ENCODE data around the gene ANO9.
A peak's percentile ranks its signal among the peaks of the same experiment; 100 is the strongest.

DNA sequence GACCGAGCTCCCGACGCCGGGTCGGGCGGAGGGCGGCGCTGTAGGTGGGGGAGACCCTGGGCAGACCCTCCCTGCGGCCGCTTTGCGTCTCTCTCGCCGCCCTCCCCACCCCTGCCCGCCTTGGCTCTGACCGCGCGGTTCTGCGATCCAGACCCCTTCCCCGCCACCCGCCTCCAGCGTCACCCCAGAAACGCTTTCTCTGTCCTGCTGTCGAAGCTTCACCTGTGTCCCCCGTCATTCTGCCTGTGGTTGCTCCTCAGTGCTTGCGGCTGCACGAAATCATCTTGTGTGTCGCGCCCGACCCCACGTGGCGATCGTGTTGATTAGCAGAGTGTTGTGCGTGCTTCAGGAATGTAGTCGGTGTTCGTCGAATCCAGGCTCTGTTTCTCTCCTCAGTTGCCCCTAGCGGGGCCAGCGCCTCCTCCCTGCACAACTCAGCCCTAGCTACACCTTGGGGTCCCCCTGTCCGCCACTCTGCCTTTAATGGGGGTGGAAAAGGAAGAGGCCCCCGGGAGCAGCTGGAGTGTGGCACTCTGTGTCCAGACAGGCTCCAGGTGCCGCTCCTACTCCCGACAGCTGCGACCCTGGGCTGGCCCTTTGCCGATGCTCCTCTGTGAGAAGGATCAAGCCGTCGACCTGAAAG is 9.1 kb upstream of the ANO9 start:
- TF ChIP-seq, protein P1, sequence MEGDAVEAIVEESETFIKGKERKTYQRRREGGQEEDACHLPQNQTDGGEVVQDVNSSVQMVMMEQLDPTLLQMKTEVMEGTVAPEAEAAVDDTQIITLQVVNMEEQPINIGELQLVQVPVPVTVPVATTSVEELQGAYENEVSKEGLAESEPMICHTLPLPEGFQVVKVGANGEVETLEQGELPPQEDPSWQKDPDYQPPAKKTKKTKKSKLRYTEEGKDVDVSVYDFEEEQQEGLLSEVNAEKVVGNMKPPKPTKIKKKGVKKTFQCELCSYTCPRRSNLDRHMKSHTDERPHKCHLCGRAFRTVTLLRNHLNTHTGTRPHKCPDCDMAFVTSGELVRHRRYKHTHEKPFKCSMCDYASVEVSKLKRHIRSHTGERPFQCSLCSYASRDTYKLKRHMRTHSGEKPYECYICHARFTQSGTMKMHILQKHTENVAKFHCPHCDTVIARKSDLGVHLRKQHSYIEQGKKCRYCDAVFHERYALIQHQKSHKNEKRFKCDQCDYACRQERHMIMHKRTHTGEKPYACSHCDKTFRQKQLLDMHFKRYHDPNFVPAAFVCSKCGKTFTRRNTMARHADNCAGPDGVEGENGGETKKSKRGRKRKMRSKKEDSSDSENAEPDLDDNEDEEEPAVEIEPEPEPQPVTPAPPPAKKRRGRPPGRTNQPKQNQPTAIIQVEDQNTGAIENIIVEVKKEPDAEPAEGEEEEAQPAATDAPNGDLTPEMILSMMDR (conservative IDR thresholded peaks at IDR 0.05 in 1 of 2, IDR thresholded peaks at IDR 0.05 in 1 of 2; ENCODE audit: extremely low read depth in 1 of 2, insufficient read depth in 1 of 2, low read depth in 1 of 2, low read length in 2 of 2): peak; percentile 20 to 33
- no peak for TF ChIP-seq EZH2 (IDR thresholded peaks at IDR 0.05; ENCODE audit: borderline replicate concordance, low read length)

Data from mammary epithelial cell (primary cell).